H1 (cell line): ENCODE results near the gene FERMT1. TPM values are rescaled to one million over a fixed set of nuclear protein-coding genes. Genes with fewer than 3 reads are reported as not detected.
"Not testable (repeated sequence)": the region's sequence is repeated elsewhere in the genome, so short reads cannot be mapped to it uniquely, and the experiment has no call there.

Experiments used
- CTCF ChIA-PET: fragments of 300-600 bp; sonication (Branson Sonifier 250); formaldehyde crosslinking; loops from one replicate; lab custom pipeline; 2021; ENCODE audit not compliant: partially characterized antibody; lab: Charles Lee
- POLR2A ChIA-PET: fragments of 300-600 bp; sonication (Branson Sonifier 250); formaldehyde crosslinking; loops from one replicate; lab custom pipeline; 2021; ENCODE audit warnings: inconsistent platforms; ENCODE audit not compliant: partially characterized antibody; lab: Charles Lee
- DNase-seq, 2 experiments: peaks; one replicate each; pipeline versions ENCODE4 v3.0.0 to v3.0.0-alpha.2; 2010 to 2022; ENCODE audit warnings: low spot score in 2 of 2, low read depth in 1 of 2, mixed read lengths in 1 of 2
- FAIRE-seq: peaks from 2 replicates; lab custom pipeline; 2011; peaks lifted over from hg19 to GRCh38; lab: Jason Lieb, UNC
- H2AFZ ChIP-seq: 2 replicates; pipeline ENCODE4 v1.8.1; 2012; ENCODE audit warnings: low read length, inconsistent platforms
- H2AK5ac ChIP-seq: 2 replicates; pipeline ENCODE4 v1.6.1; 2013; ENCODE audit warnings: low read depth, low read length
- H2BK120ac ChIP-seq: replicated peaks from 2 replicates; pipeline ENCODE3; 2013; ENCODE audit warnings: low read depth, low read length, inconsistent platforms
- H2BK12ac ChIP-seq: 2 replicates; pipeline ENCODE4 v1.6.1; 2013; ENCODE audit warnings: low read depth, low read length
- H2BK15ac ChIP-seq: 2 replicates; pipeline ENCODE4 v1.6.1; 2013; ENCODE audit warnings: low read length
- H2BK20ac ChIP-seq: 2 replicates; pipeline ENCODE4 v1.6.1; 2013; ENCODE audit warnings: low read length
- H2BK5ac ChIP-seq: 2 replicates; pipeline ENCODE4 v1.6.1; 2013; ENCODE audit warnings: low read depth, low read length
- H3K14ac ChIP-seq: 2 replicates; pipeline ENCODE4 v1.6.1; 2013; ENCODE audit warnings: inconsistent platforms; ENCODE audit not compliant: insufficient read length
- H3K18ac ChIP-seq: 2 replicates; pipeline ENCODE4 v1.6.1; 2013; ENCODE audit warnings: low read length; ENCODE audit errors: extremely low read depth
- H3K23ac ChIP-seq: 2 replicates; pipeline ENCODE4 v1.6.1; 2013; ENCODE audit warnings: inconsistent platforms; ENCODE audit not compliant: insufficient read length
- H3K23me2 ChIP-seq: 2 replicates; pipeline ENCODE4 v1.6.1; 2013; ENCODE audit warnings: low read depth, low read length
- H3K27ac ChIP-seq: 2 replicates; pipeline ENCODE4 v1.6.1; 2011; ENCODE audit warnings: low read depth, low read length, inconsistent platforms
- H3K27me3 ChIP-seq, 4 experiments: replicated peaks in 1 of 4; 1 replicate in 1 of 4; 2 replicates in 3 of 4; pipeline versions ENCODE4 v1.6.1 to v1.8.1; 2011 to 2013; ENCODE audit warnings: low read length in 3 of 4, mild to moderate bottlenecking in 3 of 4, inconsistent platforms in 2 of 4, mixed read lengths in 2 of 4, moderate library complexity in 1 of 4; ENCODE audit not compliant: control insufficient read depth in 3 of 4, insufficient read depth in 3 of 4; ENCODE audit errors: extremely low read depth in 1 of 4
- H3K36me3 ChIP-seq, 4 experiments: 2 replicates each; pipeline versions ENCODE4 v1.6.1 to v1.8.1; 2011 to 2013; ENCODE audit warnings: mild to moderate bottlenecking in 4 of 4, low read length in 3 of 4, moderate library complexity in 2 of 4, control low read depth in 1 of 4, inconsistent platforms in 1 of 4; ENCODE audit not compliant: insufficient read depth in 4 of 4, control insufficient read depth in 2 of 4
- H3K4ac ChIP-seq: replicated peaks from 2 replicates; pipeline ENCODE3; 2013; ENCODE audit warnings: low read length, low read depth, mixed read lengths, inconsistent platforms; ENCODE audit not compliant: insufficient read length
- H3K4me1 ChIP-seq, 4 experiments: replicated peaks in 1 of 4; 1 replicate in 1 of 4; 2 replicates in 3 of 4; pipeline versions ENCODE4 v1.6.1 to v1.8.1; 2011 to 2013; ENCODE audit warnings: low read length in 3 of 4, inconsistent platforms in 2 of 4, mixed read lengths in 1 of 4; ENCODE audit not compliant: insufficient read depth in 4 of 4, control insufficient read depth in 3 of 4
- H3K4me2 ChIP-seq, 2 experiments: 2 replicates each; pipeline versions ENCODE4 v1.6.1 to v1.8.1; 2011 to 2013; ENCODE audit warnings: low read depth in 2 of 2, low read length in 2 of 2, control low read depth in 1 of 2, inconsistent platforms in 1 of 2, mild to moderate bottlenecking in 1 of 2; ENCODE audit not compliant: insufficient read depth in 1 of 2
- H3K4me3 ChIP-seq, 4 experiments: fragments of 200-600, 300-600 bp in 1 of 4; sonication (generic), shearing (Covaris generic), sonication (Bioruptor Twin) in 1 of 4; 2 replicates each; pipeline versions ENCODE4 v1.5.1 to v1.8.1; 2011 to 2016; ENCODE audit warnings: low read length in 4 of 4, low read depth in 3 of 4, control low read depth in 2 of 4, inconsistent platforms in 2 of 4, mild to moderate bottlenecking in 2 of 4, mixed read lengths in 1 of 4, moderate library complexity in 1 of 4; ENCODE audit not compliant: insufficient read depth in 2 of 4; ENCODE audit errors: extremely low read depth in 1 of 4
- H3K56ac ChIP-seq: replicated peaks from 2 replicates; pipeline ENCODE3; 2013; ENCODE audit warnings: low read depth, mild to moderate bottlenecking, mixed read lengths, low read length, inconsistent platforms; ENCODE audit not compliant: insufficient read length
- H3K79me1 ChIP-seq: 2 replicates; pipeline ENCODE4 v1.6.1; 2013; ENCODE audit warnings: low read depth, low read length, control low read depth
- H3K79me2 ChIP-seq, 2 experiments: 2 replicates each; pipeline versions ENCODE4 v1.6.1 to v1.8.1; 2012 to 2013; ENCODE audit warnings: low read length in 2 of 2, mild to moderate bottlenecking in 2 of 2, inconsistent platforms in 1 of 2; ENCODE audit not compliant: insufficient read depth in 2 of 2, control insufficient read depth in 1 of 2
- H3K9ac ChIP-seq, 4 experiments: replicated peaks in 1 of 4; 1 replicate in 1 of 4; 2 replicates in 3 of 4; pipeline versions ENCODE4 v1.6.1 to v1.8.1; 2011 to 2013; ENCODE audit warnings: low read depth in 3 of 4, low read length in 3 of 4, control low read depth in 2 of 4, mild to moderate bottlenecking in 2 of 4, moderate library complexity in 2 of 4, inconsistent platforms in 1 of 4; ENCODE audit errors: extremely low read depth in 1 of 4
- H3K9me3 ChIP-seq, 2 experiments: 2 replicates each; pipeline versions ENCODE4 v1.6.1 to v1.8.1; 2012 to 2013; ENCODE audit warnings: mild to moderate bottlenecking in 2 of 2, moderate library complexity in 2 of 2, control low read depth in 1 of 2, inconsistent platforms in 1 of 2, low read depth in 1 of 2, low read length in 1 of 2, mixed read lengths in 1 of 2; ENCODE audit not compliant: insufficient read depth in 2 of 2
- H4K20me1 ChIP-seq, 2 experiments: replicated peaks in 1 of 2; 2 replicates each; pipeline versions ENCODE3 to v1.8.1; 2011 to 2013; ENCODE audit warnings: inconsistent platforms in 2 of 2, low read length in 2 of 2, mild to moderate bottlenecking in 1 of 2; ENCODE audit not compliant: insufficient read depth in 2 of 2, control insufficient read depth in 1 of 2
- H4K5ac ChIP-seq: 2 replicates; pipeline ENCODE4 v1.6.1; 2013; ENCODE audit warnings: low read length, low read depth, mixed read lengths, inconsistent platforms; ENCODE audit not compliant: insufficient read length
- H4K8ac ChIP-seq: 2 replicates; pipeline ENCODE4 v1.8.0; 2013; ENCODE audit warnings: mild to moderate bottlenecking, moderate library complexity, low read length, inconsistent platforms; ENCODE audit not compliant: insufficient read depth; ENCODE audit errors: extremely low read depth
- H4K91ac ChIP-seq: replicated peaks from 2 replicates; pipeline ENCODE3; 2013; ENCODE audit warnings: low read length, mixed read lengths, inconsistent platforms; ENCODE audit not compliant: insufficient read length
- WGBS, 2 experiments: shearing (Covaris generic) in 1 of 2; methylation state at CpG; one replicate each; pipeline versions ENCODE4 v1.1.6 to v1.1.7; 2013 to 2015; ENCODE audit warnings: low lambda C conversion rate in 2 of 2, mixed read lengths in 2 of 2, inconsistent platforms in 1 of 2, low coverage in 1 of 2, missing lambda C conversion rate in 1 of 2; ENCODE audit not compliant: insufficient replicate concordance in 2 of 2, insufficient coverage in 1 of 2, insufficient read length in 1 of 2; ENCODE audit errors: extremely low coverage in 1 of 2, missing lambda C conversion rate in 1 of 2; 5-methylcytosine and 5-hydroxymethylcytosine counted together
- polyA plus RNA-seq, 7 experiments: library from polyadenylated mRNA; depleted of rRNA in 3 of 7; stranded (reverse) in 5 of 7; unstranded in 2 of 7; fragments of >200 nt in 5 of 7; fragments of 200-250 nt in 2 of 7; gene quantifications; 1 replicate in 5 of 7; 2 replicates in 1 of 7; 4 replicates in 1 of 7; pipeline versions ENCODE4 v1.2.1 to v1.2.3, GENCODE V29; 2011 to 2013; ENCODE audit warnings: missing spikeins in 2 of 7, mixed read lengths in 2 of 7
- total RNA-seq: library from RNA; stranded (reverse); fragmentation: NEBNext Ultra II Directional; extraction: Animal tissue kit (Norgen Biotek cat#: 25700); gene quantifications from 2 replicates; pipeline ENCODE4 v1.2.1, GENCODE V29; 2021

The FERMT1 gene
- total and polyA plus RNA-seq, 2 of the 8 experiments (the other 6 are each of a cell fraction or from before 2014, with no cell fraction given) = 4.2 to 17.8 TPM

- not testable (repeated sequence) for H3K27ac ChIP-seq, H2AFZ ChIP-seq, H3K27me3 ChIP-seq, H3K9me3 ChIP-seq, H4K5ac ChIP-seq, H3K23me2 ChIP-seq, H3K9ac ChIP-seq, H2BK5ac ChIP-seq, H3K4me2 ChIP-seq, H2BK120ac ChIP-seq, H3K18ac ChIP-seq, H4K91ac ChIP-seq, DNase-seq, H4K8ac ChIP-seq, H3K4ac ChIP-seq, H3K4me1 ChIP-seq, H2BK20ac ChIP-seq, H2BK12ac ChIP-seq, H3K14ac ChIP-seq, H3K79me1 ChIP-seq, H4K20me1 ChIP-seq, H2AK5ac ChIP-seq, H3K23ac ChIP-seq, H3K79me2 ChIP-seq, FAIRE-seq, H3K4me3 ChIP-seq, H3K56ac ChIP-seq, H2BK15ac ChIP-seq
- ChIA-PET POLR2A (interaction anchor here (2.2 kb wide), 1 partner anchor 10 kb away, joined by 8 read pairs; no protein-coding TSS in a partner anchor), CTCF (interaction anchor here (0.7 to 1.6 kb wide), 4 partner anchors 11 to 247 kb away, joined by 3 to 6 read pairs (median 4); no protein-coding TSS in a partner anchor)
- H3K36me3 ChIP-seq = peaks cover 0 to 34% (median 20%) of the 10 kb centered on the region in 4 experiments; a peak in 7 of 8 replicates
- WGBS, 2 experiments = 97% methylated on average over 8 of the region's 8 CpGs; no CpG with 5 or more reads in 1 of the 2 experiments
Measured at GRCh38 chr20:6032907-6033306, 89.9 kb downstream of the FERMT1 start.
